HEK293 (cell line): ENCODE data around the gene CXXC5.

ENCODE experiments used
- ELK4 ChIP-seq: IDR thresholded peaks from 2 replicates; pipeline ENCODE4 v1.6.1; 2011; ENCODE audit warnings: mild to moderate bottlenecking, low read depth, low read length, borderline replicate concordance
- KLF17 ChIP-seq: fragments of 450-650 bp; formaldehyde crosslinking; IDR thresholded peaks from 2 replicates; pipeline ENCODE4 v1.5.1; 2016; ENCODE audit warnings: missing biosample characterization, missing genetic modification characterization
- PATZ1 ChIP-seq: fragments of 450-650 bp; formaldehyde crosslinking; IDR thresholded peaks from 2 replicates; pipeline ENCODE4 v1.5.1; 2016; ENCODE audit warnings: missing biosample characterization, missing genetic modification characterization
- PRDM10 ChIP-seq: fragments of 450-650 bp; formaldehyde crosslinking; IDR thresholded peaks from 2 replicates; pipeline ENCODE4 v1.5.1; 2016; ENCODE audit warnings: missing biosample characterization, missing genetic modification characterization
- REPIN1 ChIP-seq: fragments of 450-650 bp; formaldehyde crosslinking; IDR thresholded peaks from 2 replicates; pipeline ENCODE4 v1.5.1; 2017; ENCODE audit warnings: missing biosample characterization, missing genetic modification characterization, low read depth
- WT1 ChIP-seq: fragments of 450-650 bp; formaldehyde crosslinking; IDR thresholded peaks from 2 replicates; pipeline ENCODE4 v1.5.1; 2016; ENCODE audit warnings: missing biosample characterization, missing genetic modification characterization
- ZBTB10 ChIP-seq: fragments of 450-650 bp; formaldehyde crosslinking; IDR thresholded peaks from 2 replicates; pipeline ENCODE4 v1.5.1; 2016; ENCODE audit warnings: missing biosample characterization, missing genetic modification characterization
- ZBTB11 ChIP-seq: fragments of 450-650 bp; formaldehyde crosslinking; conservative IDR thresholded peaks from 2 replicates; pipeline ENCODE4 v1.5.1; 2016; ENCODE audit warnings: low read depth, missing biosample characterization, missing genetic modification characterization
- ZBTB49 ChIP-seq: fragments of 450-650 bp; formaldehyde crosslinking; IDR thresholded peaks from 2 replicates; pipeline ENCODE4 v1.5.1; 2016; ENCODE audit warnings: missing biosample characterization, missing genetic modification characterization, low read depth
- ZFHX2 ChIP-seq: fragments of 450-650 bp; formaldehyde crosslinking; conservative IDR thresholded peaks from 2 replicates; pipeline ENCODE4 v1.5.1; 2016; ENCODE audit warnings: missing biosample characterization, missing genetic modification characterization
- ZNF112 ChIP-seq: fragments of 450-650 bp; formaldehyde crosslinking; IDR thresholded peaks from 2 replicates; pipeline ENCODE4 v1.5.0; 2017; ENCODE audit warnings: missing biosample characterization, missing genetic modification characterization
- ZNF174 ChIP-seq: fragments of 450-650 bp; formaldehyde crosslinking; IDR thresholded peaks from 2 replicates; pipeline ENCODE4 v1.5.0; 2017; ENCODE audit warnings: missing biosample characterization, mild to moderate bottlenecking, missing genetic modification characterization
- ZNF202 ChIP-seq: fragments of 450-650 bp; formaldehyde crosslinking; IDR thresholded peaks from 2 replicates; pipeline ENCODE4 v1.5.1; 2016; ENCODE audit warnings: missing biosample characterization, missing genetic modification characterization, borderline replicate concordance
- ZNF350 ChIP-seq: fragments of 450-650 bp; formaldehyde crosslinking; IDR thresholded peaks from 2 replicates; pipeline ENCODE4 v1.5.0; 2017; ENCODE audit warnings: missing biosample characterization, mild to moderate bottlenecking, missing genetic modification characterization
- ZNF510 ChIP-seq: fragments of 450-650 bp; formaldehyde crosslinking; IDR thresholded peaks from 2 replicates; pipeline ENCODE4 v1.5.1; 2018; ENCODE audit warnings: mild to moderate bottlenecking, missing genetic modification characterization, missing biosample characterization; ENCODE audit not compliant: insufficient replicate concordance
- ZNF639 ChIP-seq: fragments of 450-650 bp; formaldehyde crosslinking; IDR thresholded peaks from 2 replicates; pipeline ENCODE4 v1.5.1; 2016; ENCODE audit warnings: missing biosample characterization, missing genetic modification characterization
- ZNF704 ChIP-seq: fragments of 450-650 bp; formaldehyde crosslinking; IDR thresholded peaks from 2 replicates; pipeline ENCODE4 v1.5.1; 2016; ENCODE audit warnings: missing biosample characterization, missing genetic modification characterization

The CXXC5 gene

GRCh38 chr5:139651043-139651834 lies 3.1 kb downstream of the CXXC5 start (continued):
- TF ChIP-seq ZBTB10 (tag by site-specific recombination): no peak
- TF ChIP-seq ZNF174: no peak
- no peak for TF ChIP-seq ZBTB11 (tag by site-specific recombination)
- peak; percentile 91 for TF ChIP-seq PRDM10 (tag by site-specific recombination)
- TF ChIP-seq ZNF202 (tag by site-specific recombination): no peak
- no peak for TF ChIP-seq ZNF112
- no peak for TF ChIP-seq ZNF704
- peak; percentile 70 for TF ChIP-seq WT1 (tag by site-specific recombination)
- peak; percentile 77 for TF ChIP-seq ZFHX2 (tag by site-specific recombination)
- TF ChIP-seq REPIN1 (tag by site-specific recombination): no peak
- TF ChIP-seq PATZ1 (tag by site-specific recombination): peak; percentile 54
- TF ChIP-seq ZNF510 (tag by site-specific recombination): no peak
- no peak for TF ChIP-seq ZNF350 (tag by site-specific recombination)
- no peak for TF ChIP-seq ZNF639 (tag by site-specific recombination)
- TF ChIP-seq KLF17: peak; percentile 58; the same call in 1 of the 2 replicates
- TF ChIP-seq ELK4: no peak
- TF ChIP-seq ZBTB49 (tag by site-specific recombination): no peak
